Motor neuron (in vitro differentiated cells): ENCODE results near the gene CCDC24. TPM values are rescaled to one million over a fixed set of nuclear protein-coding genes. Genes with fewer than 3 reads are reported as not detected.

ENCODE experiments used
- ATAC-seq, 8 experiments: fragments of 200-7000 bp; cut with Tn5 transposase; replicated peaks in 6 of 8; 2 replicates each; pipeline ENCODE4 v1.8.0; 2021; ENCODE audit warnings: mild to moderate bottlenecking in 8 of 8, moderate library complexity in 8 of 8
- H3K27ac ChIP-seq, 2 donors: fragments of 250-450 bp; sonication (Bioruptor Pico); 2 replicates each; pipeline ENCODE4 v1.9.0; 2021; ENCODE audit warnings: antibody characterized with exemption in 2 of 2, mild to moderate bottlenecking in 2 of 2, moderate library complexity in 1 of 2
- H3K4me1 ChIP-seq, 2 donors: fragments of 250-450 bp; sonication (Bioruptor Pico); replicated peaks in 1 of 2; 2 replicates each; pipeline ENCODE4 v1.6.1; 2021; ENCODE audit warnings: antibody characterized with exemption in 2 of 2, mild to moderate bottlenecking in 2 of 2, moderate library complexity in 1 of 2
- H3K4me3 ChIP-seq, 5 donors: fragments of 250-450 bp; sonication (Bioruptor Pico); 2 replicates each; pipeline ENCODE4 v1.9.0; 2021; ENCODE audit warnings: antibody characterized with exemption in 5 of 5, mild to moderate bottlenecking in 5 of 5, moderate library complexity in 4 of 5
- WGBS, 10 experiments: fragments of 450-650 bp; shearing (Covaris generic); methylation state at CpG; one replicate each; pipeline ENCODE4 v1.0.0; 2022; 5-methylcytosine and 5-hydroxymethylcytosine counted together
- in situ Hi-C, 9 experiments: fragments of 400-800 bp; cut with MboI; loops; one replicate each; pipeline ENCODE4 v1.15.0; 2021; ENCODE audit warnings: low sequenced_read_pairs in 9 of 9, low pct_unique_long_range_greater_than_20kb in 2 of 9; ENCODE audit not compliant: unreplicated experiment in 9 of 9
- total RNA-seq, 8 experiments: library from RNA; unstranded; fragments of 300-600 nt; gene quantifications; 2 replicates each; pipeline versions ENCODE4 v1.2.3 to v1.2.4, GENCODE V29; 2022

The CCDC24 gene
- total RNA-seq, 8 experiments from 2014 or later, result 2.9 to 13.3 (median 6.3) TPM

DNA sequence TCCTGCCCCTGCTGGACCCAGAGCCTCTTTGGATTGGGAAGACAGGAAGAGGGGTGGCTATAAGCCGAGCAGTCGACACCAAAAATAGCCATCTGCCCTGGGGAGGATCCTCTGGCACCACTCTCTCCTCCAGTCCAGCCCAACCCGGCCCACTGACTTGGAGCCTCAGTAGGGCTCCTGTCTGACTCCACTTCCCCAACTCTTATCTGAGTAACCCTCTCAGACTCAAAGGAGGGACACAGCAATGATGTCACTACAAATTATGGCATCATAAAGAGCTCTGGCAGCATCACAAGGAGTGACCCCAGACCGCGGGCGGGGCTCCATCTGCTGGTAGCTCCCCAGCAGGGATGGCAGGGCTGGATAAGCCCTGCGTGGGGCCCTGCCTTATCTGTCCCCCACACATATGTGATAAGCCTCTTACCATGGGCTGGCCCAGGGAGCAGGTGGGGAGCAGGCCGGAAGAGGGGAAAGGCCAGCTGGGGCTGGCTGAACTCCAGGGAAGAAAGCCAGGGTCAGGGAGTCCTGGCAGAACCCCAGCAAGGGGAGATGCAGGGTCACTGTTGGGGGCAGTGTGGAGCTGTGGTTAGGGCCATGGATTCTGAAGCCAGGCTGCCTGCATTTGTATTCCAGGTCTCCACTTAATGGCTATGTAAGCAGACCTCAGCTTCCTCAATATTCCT is 44.5 kb downstream of the CCDC24 start:
- 40 to 83% (median 75%) methylated on average over 1 to 7 of the region's 8 CpGs; no CpG with 5 or more reads in 5 of the 10 experiments for WGBS, 10 experiments
- Histone ChIP-seq H3K27ac (peak overlapping the region in 1 of 2 donors; percentile 7), H3K4me1 (peaks cover 31% of the 10 kb centered on the region in 2 donors), H3K4me3 (no peak overlapping the region)
- ATAC-seq, result peak in 2 of 8 experiments; percentile 4
- in situ Hi-C loops, result loop anchor here in 3 of 9 experiments (25.0 kb wide), 1 partner anchor 274 kb away; no protein-coding TSS in a partner anchor

DNA sequence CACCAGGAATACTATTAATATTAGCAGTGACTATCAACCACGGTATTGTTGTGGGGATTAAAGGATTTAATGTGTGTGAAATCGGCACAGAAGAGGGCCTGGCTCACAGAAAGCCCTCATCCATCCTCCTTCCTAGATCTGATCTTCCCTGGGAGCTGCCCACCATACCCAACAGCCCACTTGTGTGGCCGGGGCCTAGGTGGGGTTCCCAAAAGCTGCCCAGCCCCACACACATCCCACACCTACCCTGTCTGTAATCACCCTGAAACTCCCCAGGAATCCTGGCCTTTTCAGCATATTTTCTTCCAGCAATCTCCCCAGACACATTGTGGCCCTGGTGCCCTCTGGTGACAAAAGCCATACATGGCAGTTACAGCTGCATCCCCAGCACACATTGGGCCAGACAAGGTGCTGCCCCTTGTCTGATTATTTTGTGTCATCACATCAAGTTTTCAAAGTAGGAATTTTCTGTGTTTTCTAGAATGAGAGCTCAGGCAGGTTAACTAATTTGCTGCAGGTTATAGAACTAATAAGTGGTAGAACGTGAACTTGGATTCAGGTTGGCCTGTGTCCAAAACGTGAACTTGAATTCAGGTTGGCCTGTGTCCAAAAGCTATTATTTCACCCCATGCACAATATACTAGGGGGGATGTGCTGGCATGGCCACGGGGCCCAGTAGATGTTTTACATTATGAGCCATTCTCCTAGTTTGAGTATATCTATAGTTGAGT is 45.2 kb downstream of the CCDC24 start:
- in situ Hi-C loops, result loop anchor here in 3 of 9 experiments (25.0 kb wide), 1 partner anchor 274 kb away; no protein-coding TSS in a partner anchor

DNA sequence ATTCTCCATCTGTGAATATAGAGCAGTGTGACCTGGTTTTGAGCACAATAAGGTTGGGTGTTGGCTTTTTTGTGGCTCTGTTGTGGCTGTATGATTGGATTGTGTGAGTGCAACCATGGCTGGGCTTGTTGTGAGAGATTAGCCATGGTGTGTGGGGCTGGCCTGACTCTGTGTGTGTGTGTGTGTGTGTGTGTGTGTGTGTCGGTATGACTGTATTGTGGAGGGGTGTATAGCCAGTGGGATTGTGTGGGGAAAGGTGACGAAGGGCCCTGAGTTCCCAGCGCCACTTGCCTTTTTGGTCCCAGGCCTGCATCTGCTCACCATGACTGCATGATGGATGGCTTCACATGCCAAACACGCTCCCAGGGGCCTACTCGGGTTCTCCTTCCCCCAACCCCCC is 45.8 kb downstream of the CCDC24 start:
- peak overlapping the region in 1 of 2 donors; percentile 23 for H3K27ac ChIP-seq

More for the DNA sequence above, 45.2 kb downstream of the CCDC24 start:
- WGBS, 10 experiments, result 0 to 100% (median 20%) methylated on average over 1 to 6 of the region's 6 CpGs; no CpG with 5 or more reads in 1 of the 10 experiments
- Histone ChIP-seq H3K27ac (peak overlapping the region; percentile 7 to 23), H3K4me1 (peaks cover 28 to 31% of the 10 kb centered on the region in 2 donors), H3K4me3 (no peak overlapping the region)
- ATAC-seq, result peak; percentile 64 to 84 (median 70)

DNA sequence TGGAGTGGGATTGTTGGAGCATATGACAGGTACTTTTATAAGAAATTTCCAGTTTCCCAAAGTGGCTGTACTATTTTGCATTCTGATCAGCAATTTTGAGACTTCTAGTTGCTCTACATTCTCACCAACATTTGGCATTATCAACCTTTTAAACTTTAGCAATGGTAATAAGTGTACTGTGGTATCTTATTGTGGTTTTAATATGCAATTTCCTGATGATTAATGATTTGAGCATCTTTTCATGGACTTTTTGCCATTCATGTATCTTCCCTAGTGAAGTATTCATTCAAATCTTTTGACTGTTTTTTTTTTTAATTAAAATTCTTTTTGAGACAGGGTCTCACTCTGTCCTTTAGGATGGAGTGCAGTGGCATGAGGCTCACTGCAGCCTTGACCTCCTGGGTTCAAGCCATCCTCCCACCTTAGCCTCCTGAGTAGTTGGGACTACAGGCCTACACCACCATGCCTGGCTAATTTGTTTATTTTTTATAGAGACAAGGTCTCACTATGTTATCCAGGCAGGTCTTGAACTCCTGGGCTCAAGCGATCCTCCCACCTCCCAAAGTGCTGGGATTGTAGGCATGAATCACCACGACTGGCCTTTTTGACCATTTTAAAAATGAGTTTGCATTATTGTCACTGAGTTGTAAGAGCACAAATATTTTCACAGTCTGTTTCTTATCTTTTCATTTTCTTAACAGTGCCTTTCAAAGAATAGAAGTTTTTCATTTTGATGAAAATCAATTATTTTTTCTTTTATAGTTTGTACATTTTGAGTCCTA is 47.7 kb downstream of the CCDC24 start:
- no peak for ATAC-seq
- WGBS, 10 experiments, result 67 to 100% (median 88%) methylated on average over 1 to 2 of the region's 2 CpGs; no CpG with 5 or more reads in 1 of the 10 experiments
- in situ Hi-C loops, result loop anchor here in 3 of 9 experiments (25.0 kb wide), 1 partner anchor 277 kb away; no protein-coding TSS in a partner anchor
- Histone ChIP-seq H3K4me3 (no peak overlapping the region), H3K4me1 (peaks cover 21 to 23% of the 10 kb centered on the region in 2 donors), H3K27ac (no peak overlapping the region)

More for the DNA sequence above, 45.8 kb downstream of the CCDC24 start:
- in situ Hi-C loops, result loop anchor here in 3 of 9 experiments (25.0 kb wide), 1 partner anchor 275 kb away; no protein-coding TSS in a partner anchor
- Histone ChIP-seq H3K4me3 (no peak overlapping the region), H3K4me1 (peaks cover 22 to 25% of the 10 kb centered on the region in 2 donors)
- peak in 7 of 8 experiments; percentile 9 to 57 (median 45) for ATAC-seq
- 20 to 69% (median 38%) methylated on average over 1 to 5 of the region's 5 CpGs; no CpG with 5 or more reads in 3 of the 10 experiments for WGBS, 10 experiments

DNA sequence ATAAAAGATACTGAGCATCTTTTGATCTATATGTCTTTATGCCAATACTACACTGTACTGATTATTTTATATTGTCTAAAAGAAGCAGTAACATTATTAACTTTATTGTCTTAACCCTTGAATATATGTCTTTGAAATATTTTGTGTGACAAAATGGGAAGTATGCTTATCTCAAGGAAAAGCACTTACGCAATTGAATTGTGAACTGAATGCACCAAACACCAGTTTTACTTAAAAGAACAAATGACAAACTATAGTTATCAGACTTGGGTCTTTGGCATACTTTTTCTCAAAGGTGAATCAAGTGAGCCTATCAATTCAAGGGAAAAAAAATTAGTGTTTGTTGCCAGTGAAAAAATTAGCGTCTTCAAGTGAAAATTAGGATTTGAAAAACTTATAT is 49.0 kb downstream of the CCDC24 start:
- Histone ChIP-seq H3K4me1 (peaks cover 21 to 23% of the 10 kb centered on the region in 2 donors), H3K4me3 (no peak overlapping the region), H3K27ac (no peak overlapping the region)
- no peak for ATAC-seq
- in situ Hi-C loops, result loop anchor here in 3 of 9 experiments (25.0 kb wide), 1 partner anchor 278 kb away; no protein-coding TSS in a partner anchor
- 86 to 100% (median 94%) methylated on average over 1 to 2 of the region's 2 CpGs for WGBS, 10 experiments

DNA sequence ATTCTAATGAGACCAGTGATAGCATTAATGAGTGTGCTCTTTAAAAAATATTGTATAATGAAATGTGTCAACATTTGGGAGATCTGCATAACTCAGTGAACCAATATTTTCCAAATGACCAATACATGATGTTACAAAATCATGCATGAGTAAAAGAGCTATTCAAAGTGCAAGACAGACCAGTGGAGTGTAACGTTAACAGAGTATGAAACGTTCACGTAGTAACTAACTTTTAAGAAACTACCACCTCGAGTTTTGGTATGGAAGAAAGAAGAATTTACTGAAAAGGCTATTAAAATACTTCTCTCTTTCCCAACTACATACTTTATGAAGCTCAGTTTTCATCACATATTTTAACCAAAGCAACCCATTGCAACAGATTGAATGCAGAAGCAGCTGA is 49.4 kb downstream of the CCDC24 start:
- H3K27ac ChIP-seq, result no peak overlapping the region
- peaks cover 18 to 20% of the 10 kb centered on the region in 2 donors for H3K4me1 ChIP-seq
- no peak for ATAC-seq
- no peak overlapping the region for H3K4me3 ChIP-seq
- in situ Hi-C loops, result loop anchor here in 3 of 9 experiments (25.0 kb wide), 1 partner anchor 279 kb away; no protein-coding TSS in a partner anchor
- 5 to 100% (median 73%) methylated on average over 2 to 4 of the region's 4 CpGs for WGBS, 10 experiments

DNA sequence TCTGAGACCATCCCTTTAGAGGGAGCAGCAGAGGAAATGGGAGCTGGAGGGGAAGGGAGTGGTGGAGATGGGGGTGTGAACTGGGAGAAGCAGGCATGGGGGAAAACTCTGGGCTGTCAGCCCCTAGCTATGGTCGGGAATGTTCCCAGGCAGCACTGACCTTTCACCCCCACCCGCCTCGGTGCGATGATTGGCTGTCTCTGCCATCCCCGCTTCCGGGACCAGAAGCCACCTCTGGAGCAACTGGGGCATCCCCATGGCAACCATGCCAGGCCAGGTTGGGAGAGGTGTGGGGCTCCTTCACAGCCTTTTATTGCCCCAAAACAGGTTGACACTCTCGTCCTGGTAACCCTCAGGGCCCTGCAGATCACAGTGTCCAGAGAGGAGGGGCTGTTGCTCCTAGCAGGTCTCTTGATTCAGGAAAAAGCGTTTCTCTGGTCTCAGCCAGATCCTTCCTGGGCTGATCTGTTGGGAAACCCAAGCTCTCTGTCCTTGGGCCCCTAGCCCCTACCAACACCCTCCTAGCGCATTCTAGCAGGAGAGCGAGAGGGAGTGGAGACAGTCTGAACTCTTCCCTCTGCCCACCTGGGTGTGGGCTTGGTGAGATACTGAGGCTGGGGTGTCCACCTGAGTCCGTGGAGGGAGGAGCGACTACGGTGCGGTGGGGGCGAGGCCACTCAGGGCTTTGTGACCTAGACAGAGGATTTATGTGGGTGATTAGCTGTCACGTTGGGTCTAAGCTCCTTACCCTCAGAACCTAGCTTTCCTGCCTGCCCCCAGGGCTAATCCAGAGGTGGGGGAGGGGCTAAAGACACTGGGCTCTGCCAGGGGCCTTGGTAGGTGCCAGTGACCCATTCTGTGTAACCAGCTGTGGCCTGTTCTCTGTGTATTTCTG is 52.0 kb downstream of the CCDC24 start:
- ATAC-seq, result peak in 5 of 8 experiments; percentile 4 to 20 (median 12)
- in situ Hi-C loops, result loop anchor here in 3 of 9 experiments (25.0 kb wide), 1 partner anchor 281 kb away; no protein-coding TSS in a partner anchor
- H3K27ac ChIP-seq, result no peak overlapping the region
- H3K4me1 ChIP-seq, result peaks cover 3 to 7% of the 10 kb centered on the region in 2 donors
- 40 to 100% (median 72%) methylated on average over 1 to 8 of the region's 16 CpGs; no CpG with 5 or more reads in 4 of the 10 experiments for WGBS, 10 experiments
- no peak overlapping the region for H3K4me3 ChIP-seq

DNA sequence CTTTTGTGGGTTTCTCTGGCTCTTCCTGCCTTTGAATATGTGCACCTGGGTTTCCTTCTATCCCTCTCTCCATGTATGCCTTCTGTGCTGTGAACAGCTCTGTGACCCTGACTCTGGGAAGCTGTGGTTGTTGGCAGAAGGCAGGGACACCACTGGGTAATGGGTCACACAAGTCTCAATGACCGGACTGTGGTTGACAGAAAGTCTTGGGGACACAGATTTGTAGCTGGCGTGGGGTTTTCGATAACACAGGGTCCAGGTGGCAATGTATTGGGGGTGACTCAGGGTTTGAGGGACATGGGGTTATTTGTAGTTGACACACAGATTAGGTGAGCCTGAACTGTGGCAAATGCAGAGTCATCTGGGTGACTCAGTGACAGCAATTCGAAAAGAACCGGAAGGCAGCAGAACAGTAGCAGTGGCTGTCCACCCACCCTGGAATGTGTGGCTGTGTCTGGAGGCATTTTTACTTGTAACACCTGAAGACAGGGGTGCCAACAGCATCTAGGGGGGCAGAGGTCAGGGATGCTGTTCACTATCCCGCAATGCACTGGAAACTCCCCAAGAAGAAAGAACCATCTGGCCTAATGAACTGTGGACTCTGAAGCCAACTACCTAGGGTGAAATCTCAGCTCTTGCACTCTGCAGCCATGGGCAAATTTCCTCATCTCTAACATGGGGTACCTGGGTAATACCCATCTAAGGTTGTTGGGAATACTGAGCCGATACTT is 52.8 kb downstream of the CCDC24 start:
- H3K4me1 ChIP-seq, result peaks cover 3 to 7% of the 10 kb centered on the region in 2 donors
- ATAC-seq, result peak in 1 of 8 experiments; percentile 27
- no peak overlapping the region for H3K27ac ChIP-seq
- in situ Hi-C loops, result loop anchor here in 3 of 9 experiments (25.0 kb wide), 1 partner anchor 282 kb away; no protein-coding TSS in a partner anchor
- H3K4me3 ChIP-seq, result no peak overlapping the region
- 67 to 92% (median 81%) methylated on average over 1 to 6 of the region's 7 CpGs; no CpG with 5 or more reads in 4 of the 10 experiments for WGBS, 10 experiments

DNA sequence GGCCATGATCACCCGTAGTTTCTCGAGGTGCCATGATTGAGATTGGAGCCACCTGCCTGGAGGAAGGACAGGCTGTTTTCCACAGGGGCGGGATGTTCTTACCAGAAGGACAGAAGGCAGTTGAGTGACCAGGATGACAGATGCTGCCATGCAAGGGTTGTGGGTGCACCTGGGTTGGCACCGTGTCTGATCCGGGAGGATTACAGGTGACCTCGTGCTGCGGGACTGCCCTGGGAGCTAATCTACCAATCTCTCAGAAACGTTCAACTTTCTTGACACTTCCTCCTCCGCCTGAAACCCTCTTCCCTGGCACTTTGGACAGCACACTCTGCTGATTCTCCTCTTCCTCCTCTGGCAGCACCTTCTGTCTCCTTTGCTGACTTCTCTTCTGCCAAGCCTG is 53.7 kb downstream of the CCDC24 start:
- ATAC-seq, result no peak
- in situ Hi-C loops, result loop anchor here in 3 of 9 experiments (25.0 kb wide), 1 partner anchor 283 kb away; no protein-coding TSS in a partner anchor
- Histone ChIP-seq H3K27ac (no peak overlapping the region), H3K4me3 (no peak overlapping the region), H3K4me1 (peaks cover 3 to 7% of the 10 kb centered on the region in 2 donors)
- 54 to 100% (median 80%) methylated on average over 1 to 8 of the region's 9 CpGs for WGBS, 10 experiments
